Body of pancreas (tissue), 4 donors: Measurements from ENCODE around the gene PAWR. TPM values are rescaled to one million over a fixed set of nuclear protein-coding genes. Genes with fewer than 3 reads are reported as not detected.

Experiments used
- ATAC-seq: fragments of 150-250 bp; one replicate; pipeline ENCODE4 v1.9.1; 2016
- DNase-seq, 4 donors: peaks; one replicate each; pipeline ENCODE4 v3.0.0-alpha.2; 2019
- H3K27ac ChIP-seq, 4 donors: fragments of 200-600 bp; sonication (generic); 1 replicate in 3 of 4; 2 replicates in 1 of 4; pipeline versions ENCODE4 v1.5.1 to v1.6.1; 2016 to 2019; ENCODE audit warnings: mild to moderate bottlenecking in 1 of 4, mixed read lengths in 1 of 4, moderate library complexity in 1 of 4
- H3K27me3 ChIP-seq, 2 donors: fragments of 200-600 bp; sonication (generic); one replicate each; pipeline ENCODE4 v1.6.0; 2016; ENCODE audit warnings: mild to moderate bottlenecking in 1 of 2
- H3K36me3 ChIP-seq, 2 donors: fragments of 200-600 bp; sonication (generic); replicated peaks in 1 of 2; 2 replicates each; pipeline ENCODE4 v1.5.1; 2016; ENCODE audit warnings: low read depth in 2 of 2; ENCODE audit not compliant: insufficient read depth in 1 of 2
- H3K4me1 ChIP-seq: fragments of 200-600 bp; sonication (generic); one replicate; pipeline ENCODE4 v1.6.0; 2016
- H3K4me3 ChIP-seq, 2 donors: fragments of 200-600 bp; sonication (generic); 1 replicate in 1 of 2; 2 replicates in 1 of 2; pipeline ENCODE4 v1.5.1; 2016 to 2019
- H3K9me3 ChIP-seq, 3 donors: fragments of 200-600 bp; sonication (generic); 1 replicate in 2 of 3; 2 replicates in 1 of 3; pipeline ENCODE4 v1.5.1; 2016
- CTCF ChIP-seq, 7 experiments: fragments of 450-650 bp in 4 of 7; fragments of 200-600 bp in 3 of 7; sonication (generic) in 3 of 7; IDR thresholded peaks; one replicate each; pipeline ENCODE4 v1.5.1; 2016 to 2019; ENCODE audit warnings: antibody characterized with exemption in 7 of 7
- POLR2A ChIP-seq, 3 donors: fragments of 450-650 bp; IDR thresholded peaks; one replicate each; pipeline ENCODE4 v1.6.1; 2016; ENCODE audit warnings: antibody characterized with exemption in 3 of 3, mild to moderate bottlenecking in 2 of 3
- WGBS, 2 donors: methylation state at CpG; one replicate each; pipeline ENCODE4 v1.1.5; 2017; 5-methylcytosine and 5-hydroxymethylcytosine counted together
- intact Hi-C: fragments of 100-400 bp; cut with DNase I; formaldehyde crosslinking; loops from one replicate; pipeline ENCODE4 v1.15.1; 2023
- total RNA-seq, 2 donors: library from RNA; depleted of rRNA; stranded (reverse); fragments of >200 nt; gene quantifications; one replicate each; pipeline ENCODE4 v1.1.0, GENCODE V29; 2016

Gene PAWR
- total RNA-seq, 2 donors from 2014 or later, result 19.8 to 49.0 TPM

GRCh38 chr12:79619872-79620562, 70.7 kb downstream of the PAWR start:
- no peak for ATAC-seq
- TF ChIP-seq POLR2A (IDR thresholded peaks at IDR 0.05) (no peak), CTCF (IDR thresholded peaks at IDR 0.05) (no peak)
- H3K4me1 ChIP-seq, result no peaks in the 10 kb centered on the region
- intact Hi-C loops, result no loop called here
- 71 to 74% methylated on average over 3 of the region's 3 CpGs for WGBS, 2 donors
- H3K9me3 ChIP-seq, result no peaks in the 10 kb centered on the region
- peaks cover 0 to 9% of the 10 kb centered on the region in 2 donors for H3K36me3 ChIP-seq
- DNase-seq, result no peak
- no peak overlapping the region for H3K4me3 ChIP-seq
- no peaks in the 10 kb centered on the region for H3K27me3 ChIP-seq
- H3K27ac ChIP-seq, result no peak overlapping the region

- H3K36me3 ChIP-seq, result peaks cover 0 to 9% of the 10 kb centered on the region in 2 donors
- no peak for ATAC-seq
- DNase-seq, result no peak
- H3K4me3 ChIP-seq, result no peak overlapping the region
- H3K27ac ChIP-seq, result no peak overlapping the region
- intact Hi-C loops, result no loop called here
- TF ChIP-seq POLR2A (IDR thresholded peaks at IDR 0.05), result no peak
- no peak for TF ChIP-seq CTCF (IDR thresholded peaks at IDR 0.05)
- H3K27me3 ChIP-seq, result no peaks in the 10 kb centered on the region
- no peaks in the 10 kb centered on the region for H3K4me1 ChIP-seq
- 88 to 93% methylated on average over 2 of the region's 2 CpGs for WGBS, 2 donors
- H3K9me3 ChIP-seq, result no peaks in the 10 kb centered on the region
Observed at GRCh38 chr12:79618848-79619404, 71.8 kb downstream of the PAWR start.

- no peaks in the 10 kb centered on the region for H3K27me3 ChIP-seq
- WGBS, 2 donors, result 86 to 97% methylated on average over 4 of the region's 4 CpGs
- H3K27ac ChIP-seq, result no peak overlapping the region
- no peak overlapping the region for H3K4me3 ChIP-seq
- H3K36me3 ChIP-seq, result peaks cover 0 to 9% of the 10 kb centered on the region in 2 donors
- no peak for TF ChIP-seq CTCF (IDR thresholded peaks at IDR 0.05)
- TF ChIP-seq POLR2A (IDR thresholded peaks at IDR 0.05), result no peak
- no peaks in the 10 kb centered on the region for H3K9me3 ChIP-seq
- intact Hi-C loops, result no loop called here
- DNase-seq, result no peak
- ATAC-seq, result no peak
- H3K4me1 ChIP-seq, result no peaks in the 10 kb centered on the region
Observed at GRCh38 chr12:79617696-79618095, 73.1 kb downstream of the PAWR start.

- peaks cover 0 to 9% of the 10 kb centered on the region in 2 donors for H3K36me3 ChIP-seq
- no peaks in the 10 kb centered on the region for H3K9me3 ChIP-seq
- H3K27me3 ChIP-seq, result no peaks in the 10 kb centered on the region
- intact Hi-C loops, result no loop called here
- no peak overlapping the region for H3K4me3 ChIP-seq
- no peak overlapping the region for H3K27ac ChIP-seq
- no peaks in the 10 kb centered on the region for H3K4me1 ChIP-seq
- TF ChIP-seq POLR2A (IDR thresholded peaks at IDR 0.05) (no peak), CTCF (IDR thresholded peaks at IDR 0.05) (no peak)
- DNase-seq (no peak), ATAC-seq (no peak)
- 70 to 71% methylated on average over 7 of the region's 7 CpGs for WGBS, 2 donors
Observed at GRCh38 chr12:79615596-79616560, 74.9 kb downstream of the PAWR start.
